H9 (cell line): ENCODE measurements around the gene FAM110A. TPM values are rescaled to one million over a fixed set of nuclear protein-coding genes. Genes with fewer than 3 reads are reported as not detected.
A peak's percentile ranks its signal among the peaks of the same experiment; 100 is the strongest.

Source experiments
- DNase-seq: peaks from one replicate; pipeline ENCODE4 v3.0.0-alpha.2; 2017
- H2AFZ ChIP-seq: one replicate; pipeline ENCODE4 v1.6.1; 2013; ENCODE audit warnings: mild to moderate bottlenecking, low read length, control low read depth, moderate library complexity
- H2AK5ac ChIP-seq: 2 replicates; pipeline ENCODE4 v1.6.1; 2013; ENCODE audit warnings: low read length, control low read depth, mixed read lengths; ENCODE audit not compliant: insufficient read length
- H2BK120ac ChIP-seq: one replicate; pipeline ENCODE4 v1.6.1; 2013; ENCODE audit warnings: low read depth, mild to moderate bottlenecking, low read length, control low read depth, inconsistent platforms; ENCODE audit not compliant: poor library complexity, severe bottlenecking
- H2BK12ac ChIP-seq: 2 replicates; pipeline ENCODE4 v1.6.1; 2013; ENCODE audit warnings: low read length, control low read depth, mixed read lengths, low read depth; ENCODE audit not compliant: insufficient read length
- H2BK15ac ChIP-seq: 2 replicates; pipeline ENCODE4 v1.6.1; 2013; ENCODE audit warnings: low read depth, low read length, control low read depth
- H2BK20ac ChIP-seq: one replicate; pipeline ENCODE4 v1.6.1; 2013; ENCODE audit warnings: low read depth, mild to moderate bottlenecking, low read length, control low read depth, inconsistent platforms; ENCODE audit not compliant: poor library complexity, severe bottlenecking
- H2BK5ac ChIP-seq: 2 replicates; pipeline ENCODE4 v1.6.1; 2013; ENCODE audit warnings: low read length, control low read depth, mixed read lengths; ENCODE audit not compliant: insufficient read length
- H3K14ac ChIP-seq: 2 replicates; pipeline ENCODE4 v1.6.1; 2013; ENCODE audit warnings: low read length, control low read depth; ENCODE audit not compliant: insufficient read depth
- H3K18ac ChIP-seq: 2 replicates; pipeline ENCODE4 v1.6.1; 2013; ENCODE audit warnings: low read depth, mild to moderate bottlenecking, mixed read lengths, low read length, control low read depth; ENCODE audit not compliant: insufficient read length
- H3K23ac ChIP-seq: 2 replicates; pipeline ENCODE4 v1.6.1; 2013; ENCODE audit warnings: low read length, control low read depth, mixed read lengths, low read depth; ENCODE audit not compliant: insufficient read length
- H3K23me2 ChIP-seq: 2 replicates; pipeline ENCODE4 v1.6.1; 2013; ENCODE audit warnings: low read depth, mild to moderate bottlenecking, mixed read lengths, low read length, control low read depth; ENCODE audit not compliant: insufficient read length, poor library complexity, severe bottlenecking
- H3K27ac ChIP-seq: 2 replicates; pipeline ENCODE4 v1.5.1; 2013; ENCODE audit warnings: low read length, control low read depth, mixed read lengths, low read depth; ENCODE audit not compliant: insufficient read length
- H3K27me3 ChIP-seq: 2 replicates; pipeline ENCODE4 v1.6.1; 2013; ENCODE audit warnings: low read length, control low read depth, inconsistent platforms; ENCODE audit not compliant: insufficient read depth
- H3K4ac ChIP-seq: 2 replicates; pipeline ENCODE4 v1.6.1; 2013; ENCODE audit warnings: low read depth, mild to moderate bottlenecking, control low read depth, inconsistent platforms, low read length, moderate library complexity
- H3K4me1 ChIP-seq: 2 replicates; pipeline ENCODE4 v1.6.1; 2013; ENCODE audit warnings: low read length, control low read depth, inconsistent platforms; ENCODE audit not compliant: insufficient read depth
- H3K4me2 ChIP-seq: 2 replicates; pipeline ENCODE4 v1.6.1; 2013; ENCODE audit warnings: low read length, control low read depth, mixed read lengths; ENCODE audit not compliant: insufficient read length, insufficient read depth
- H3K56ac ChIP-seq: 2 replicates; pipeline ENCODE4 v1.6.1; 2013; ENCODE audit warnings: low read depth, mild to moderate bottlenecking, mixed read lengths, low read length, control low read depth; ENCODE audit not compliant: insufficient read length
- H3K79me1 ChIP-seq: 2 replicates; pipeline ENCODE4 v1.6.1; 2013; ENCODE audit warnings: low read depth, mild to moderate bottlenecking, moderate library complexity, low read length, control low read depth, inconsistent platforms; ENCODE audit not compliant: insufficient read depth, poor library complexity, severe bottlenecking
- H3K79me2 ChIP-seq: 2 replicates; pipeline ENCODE4 v1.6.1; 2013; ENCODE audit warnings: low read length, control low read depth, inconsistent platforms; ENCODE audit not compliant: insufficient read depth
- H3K9ac ChIP-seq: 2 replicates; pipeline ENCODE4 v1.6.1; 2013; ENCODE audit warnings: low read length, control low read depth, mixed read lengths; ENCODE audit not compliant: insufficient read length; ENCODE audit errors: extremely low read depth
- H3K9me3 ChIP-seq: one replicate; pipeline ENCODE4 v1.6.1; 2013; ENCODE audit warnings: low read depth, low read length, inconsistent platforms; ENCODE audit not compliant: control insufficient read depth
- H3T11ph ChIP-seq: one replicate; pipeline ENCODE4 v1.6.1; 2013; ENCODE audit warnings: mild to moderate bottlenecking, low read length, control low read depth, inconsistent platforms
- H4K20me1 ChIP-seq: one replicate; pipeline ENCODE4 v1.6.1; 2013; ENCODE audit not compliant: control insufficient read depth, insufficient read length, insufficient read depth
- H4K5ac ChIP-seq: 2 replicates; pipeline ENCODE4 v1.6.1; 2013; ENCODE audit warnings: low read depth, mild to moderate bottlenecking, mixed read lengths, low read length, control low read depth; ENCODE audit not compliant: insufficient read length
- H4K8ac ChIP-seq: replicated peaks from 2 replicates; pipeline ENCODE4 v1.6.1; 2013; ENCODE audit warnings: low read length, control low read depth, mixed read lengths, low read depth; ENCODE audit not compliant: insufficient read length
- H4K91ac ChIP-seq: 2 replicates; pipeline ENCODE4 v1.6.1; 2013; ENCODE audit warnings: low read depth, mild to moderate bottlenecking, moderate library complexity, mixed read lengths, low read length, control low read depth; ENCODE audit not compliant: insufficient read length
- H3K27ac Mint-ChIP-seq, 3 experiments: 2 replicates in 2 of 3; 3 replicates in 1 of 3; pipeline ENCODE4 v1.8.0; 2020 to 2021; ENCODE audit warnings: mixed read lengths in 3 of 3, mild to moderate bottlenecking in 1 of 3, moderate library complexity in 1 of 3
- H3K27me3 Mint-ChIP-seq: 2 replicates; pipeline ENCODE4 v1.8.0; 2021; ENCODE audit warnings: low read depth, mild to moderate bottlenecking, moderate library complexity, mixed read lengths
- H3K36me3 Mint-ChIP-seq, 3 experiments: 2 replicates in 2 of 3; 3 replicates in 1 of 3; pipeline ENCODE4 v1.8.0; 2020 to 2021; ENCODE audit warnings: low read depth in 3 of 3, mixed read lengths in 3 of 3; ENCODE audit not compliant: insufficient read depth in 1 of 3
- H3K4me1 Mint-ChIP-seq, 2 experiments: 2 replicates each; pipeline ENCODE4 v1.8.0; 2020; ENCODE audit warnings: mixed read lengths in 2 of 2
- H3K4me3 Mint-ChIP-seq, 2 experiments: 2 replicates in 1 of 2; 3 replicates in 1 of 2; pipeline ENCODE4 v1.8.0; 2020 to 2021; ENCODE audit warnings: mild to moderate bottlenecking in 2 of 2, mixed read lengths in 2 of 2, moderate library complexity in 1 of 2
- H3K9me3 Mint-ChIP-seq, 2 experiments: 2 replicates in 1 of 2; 3 replicates in 1 of 2; pipeline ENCODE4 v1.8.0; 2020; ENCODE audit warnings: mild to moderate bottlenecking in 2 of 2, mixed read lengths in 2 of 2, moderate library complexity in 1 of 2
- WGBS: extraction: QIAGEN DNeasy Blood & Tissue Kit; methylation state at CpG from one replicate; pipeline ENCODE4 v1.1.7; 2013; ENCODE audit warnings: missing lambda C conversion rate, low lambda C conversion rate, mixed read lengths; ENCODE audit not compliant: insufficient read length; ENCODE audit errors: extremely low coverage; 5-methylcytosine and 5-hydroxymethylcytosine counted together
- total RNA-seq: library from RNA; stranded (reverse); gene quantifications from 2 replicates; pipeline ENCODE4 v1.2.1, GENCODE V29; 2021
- TF ChIP-seq, protein P1 (sequence below): fragments of 200-600 bp; sonication (generic); conservative IDR thresholded peaks from 3 replicates; pipeline ENCODE4 v1.8.0; 2021; ENCODE audit warnings: antibody characterized with exemption, mild to moderate bottlenecking

Gene FAM110A
- total RNA-seq, 1 experiment from 2014 or later, result 10.3 TPM

DNA sequence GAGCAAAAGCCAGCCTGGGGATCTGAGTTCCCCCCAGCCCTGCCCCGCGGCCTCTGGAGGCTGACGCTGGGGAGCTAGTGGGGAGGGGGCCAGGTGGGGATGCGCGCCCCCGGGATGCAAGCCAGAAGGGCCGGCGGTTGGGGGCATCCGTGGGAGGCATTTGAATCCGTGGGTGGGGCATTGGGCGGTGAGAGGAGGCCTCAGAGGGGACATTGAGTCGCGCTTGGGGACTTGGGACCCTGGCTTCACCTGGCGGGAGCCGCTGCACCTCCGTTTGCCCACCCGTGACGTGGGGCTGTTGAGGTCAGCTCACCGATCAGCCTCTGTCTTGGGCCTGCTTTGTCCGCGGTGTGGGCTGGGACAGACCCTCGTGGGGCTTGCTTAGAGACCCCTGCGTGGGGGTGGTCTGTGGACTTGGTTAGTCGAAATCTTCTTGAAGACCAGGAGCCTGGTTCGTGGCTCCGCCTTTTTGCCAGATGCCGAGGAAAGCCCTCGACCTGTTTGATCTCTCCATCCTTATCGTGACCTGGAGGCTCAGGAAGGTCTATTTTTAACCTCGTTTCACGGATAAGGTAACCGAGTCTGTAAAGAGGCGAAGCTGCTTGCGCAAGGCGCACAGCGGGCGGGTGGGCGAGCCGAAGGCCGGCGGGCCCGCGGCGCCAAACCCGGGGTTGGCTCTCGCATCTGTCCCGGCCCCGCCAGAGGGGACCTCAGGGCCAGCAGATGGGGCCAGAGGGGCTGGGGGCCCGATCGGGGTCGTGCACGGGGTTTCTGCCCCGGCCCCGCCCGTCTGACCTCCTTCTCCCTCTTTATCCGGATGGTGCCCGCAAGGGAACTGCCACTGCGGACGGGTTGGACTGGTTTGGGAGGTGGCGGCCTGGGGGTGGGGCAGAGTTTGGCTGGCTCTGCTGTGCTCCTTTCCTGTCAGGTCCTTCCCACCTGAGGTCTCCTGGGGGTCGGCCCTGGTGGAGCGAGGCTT lies 8.3 kb downstream of the FAM110A start:
- H2BK20ac ChIP-seq, result no peak overlapping the region
- no peak overlapping the region for H3K56ac ChIP-seq
- no peak overlapping the region for H3K23ac ChIP-seq
- H3K4me2 ChIP-seq, result peak overlapping the region; percentile 94
- H3K9me3 Mint-ChIP-seq, result peaks cover 0 to 3% of the 10 kb centered on the region in 2 experiments; a peak in 2 of 5 replicates
- TF ChIP-seq, protein P1, sequence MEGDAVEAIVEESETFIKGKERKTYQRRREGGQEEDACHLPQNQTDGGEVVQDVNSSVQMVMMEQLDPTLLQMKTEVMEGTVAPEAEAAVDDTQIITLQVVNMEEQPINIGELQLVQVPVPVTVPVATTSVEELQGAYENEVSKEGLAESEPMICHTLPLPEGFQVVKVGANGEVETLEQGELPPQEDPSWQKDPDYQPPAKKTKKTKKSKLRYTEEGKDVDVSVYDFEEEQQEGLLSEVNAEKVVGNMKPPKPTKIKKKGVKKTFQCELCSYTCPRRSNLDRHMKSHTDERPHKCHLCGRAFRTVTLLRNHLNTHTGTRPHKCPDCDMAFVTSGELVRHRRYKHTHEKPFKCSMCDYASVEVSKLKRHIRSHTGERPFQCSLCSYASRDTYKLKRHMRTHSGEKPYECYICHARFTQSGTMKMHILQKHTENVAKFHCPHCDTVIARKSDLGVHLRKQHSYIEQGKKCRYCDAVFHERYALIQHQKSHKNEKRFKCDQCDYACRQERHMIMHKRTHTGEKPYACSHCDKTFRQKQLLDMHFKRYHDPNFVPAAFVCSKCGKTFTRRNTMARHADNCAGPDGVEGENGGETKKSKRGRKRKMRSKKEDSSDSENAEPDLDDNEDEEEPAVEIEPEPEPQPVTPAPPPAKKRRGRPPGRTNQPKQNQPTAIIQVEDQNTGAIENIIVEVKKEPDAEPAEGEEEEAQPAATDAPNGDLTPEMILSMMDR, result peak; percentile 42; the same call in 2 of the 3 replicates
- H3K27me3 ChIP-seq, result no peaks in the 10 kb centered on the region; the same call in 1 of the 2 replicates
- no peak overlapping the region for H2BK15ac ChIP-seq
- H2BK12ac ChIP-seq, result no peak overlapping the region
- H2BK120ac ChIP-seq, result no peak overlapping the region
- H3K79me1 ChIP-seq, result no peaks in the 10 kb centered on the region
- H3K14ac ChIP-seq, result no peak overlapping the region
- peaks cover 0 to 2% (median 0%) of the 10 kb centered on the region in 3 experiments; a peak in 3 of 7 replicates for H3K36me3 Mint-ChIP-seq
- WGBS, result no CpG with 5 or more reads among the region's 62 CpGs
- H4K5ac ChIP-seq, result no peak overlapping the region
- H4K8ac ChIP-seq, result no peak overlapping the region
- no peaks in the 10 kb centered on the region for H3K9me3 ChIP-seq
- no peak overlapping the region for H3K18ac ChIP-seq
- H4K91ac ChIP-seq, result no peak overlapping the region
- peaks cover 45% of the 10 kb centered on the region for H3K27me3 Mint-ChIP-seq
- H3K23me2 ChIP-seq, result peaks cover 28% of the 10 kb centered on the region
- H3K4me1 ChIP-seq, result no peaks in the 10 kb centered on the region; the same call in 1 of the 2 replicates
- no peak overlapping the region for H3K27ac ChIP-seq
- H3K27ac Mint-ChIP-seq, result no peak overlapping the region
- H3K9ac ChIP-seq, result peak overlapping the region; percentile 33
- no peak overlapping the region for H3T11ph ChIP-seq
- H2BK5ac ChIP-seq, result no peak overlapping the region
- H3K79me2 ChIP-seq, result no peaks in the 10 kb centered on the region
- H4K20me1 ChIP-seq, result no peaks in the 10 kb centered on the region
- peak overlapping the region; percentile 76 to 86 for H3K4me3 Mint-ChIP-seq
- DNase-seq, result peak; percentile 71
- H2AFZ ChIP-seq, result no peak overlapping the region
- H3K4ac ChIP-seq, result no peak overlapping the region
- H2AK5ac ChIP-seq, result no peak overlapping the region
- peaks cover 25 to 31% of the 10 kb centered on the region in 2 experiments for H3K4me1 Mint-ChIP-seq
